T-helper 17 cell (primary cell): ENCODE data around the gene TMEM14A. TPM values are rescaled to one million over a fixed set of nuclear protein-coding genes. Genes with fewer than 3 reads are reported as not detected.
A peak's percentile ranks its signal among the peaks of the same experiment; 100 is the strongest.
"Not testable (repeated sequence)": the region's sequence is repeated elsewhere in the genome, so short reads cannot be mapped to it uniquely, and the experiment has no call there.

Experiments
- ATAC-seq: fragments of 150-1000 bp; cut with Tn5 transposase; 2 replicates; pipeline ENCODE4 v1.10.0; 2021; ENCODE audit warnings: mild to moderate bottlenecking, moderate library complexity
- DNase-seq, 3 donors: peaks; one replicate each; pipeline versions ENCODE4 v3.0.0 to v3.0.0-alpha.2; 2020 to 2021
- H3K9me3 ChIP-seq: one replicate; pipeline ENCODE4 v1.7.0; 2013; ENCODE audit warnings: low read length, mild to moderate bottlenecking; ENCODE audit not compliant: control insufficient read depth, poor library complexity, severe bottlenecking
- H3K27ac Mint-ChIP-seq: one replicate; pipeline ENCODE4 v1.8.0; 2022; ENCODE audit warnings: mild to moderate bottlenecking, moderate library complexity, mixed read lengths
- H3K27me3 Mint-ChIP-seq: one replicate; pipeline ENCODE4 v1.8.0; 2022; ENCODE audit warnings: mixed read lengths
- H3K36me3 Mint-ChIP-seq: one replicate; pipeline ENCODE4 v1.8.0; 2022; ENCODE audit warnings: low read depth, mixed read lengths
- H3K4me1 Mint-ChIP-seq: one replicate; pipeline ENCODE4 v1.8.0; 2022; ENCODE audit warnings: mild to moderate bottlenecking, mixed read lengths
- H3K4me3 Mint-ChIP-seq: one replicate; pipeline ENCODE4 v1.8.0; 2022; ENCODE audit warnings: mild to moderate bottlenecking, moderate library complexity, mixed read lengths
- total RNA-seq, 4 donors: library from RNA in 2 of 4; stranded (reverse) in 2 of 4; gene quantifications; one replicate each; pipeline ENCODE4 v1.2.3 and lab custom pipeline; 2022 to 2026

Gene TMEM14A
- total RNA-seq, 2 donors from 2014 or later, result 7.8 to 8.7 TPM

GRCh38 chr6:52689857-52690256, 18.9 kb downstream of the TMEM14A start:
- no peak overlapping the region for H3K27ac Mint-ChIP-seq
- H3K27me3 Mint-ChIP-seq, result no peaks in the 10 kb centered on the region
- DNase-seq, result no peak

GRCh38 chr6:52691718-52692117, 20.8 kb downstream of the TMEM14A start:
- H3K27ac Mint-ChIP-seq, result no peak overlapping the region
- no peaks in the 10 kb centered on the region for H3K9me3 ChIP-seq
- no peaks in the 10 kb centered on the region for H3K27me3 Mint-ChIP-seq
- no peak for ATAC-seq
- DNase-seq, result no peak
- no peaks in the 10 kb centered on the region for H3K4me1 Mint-ChIP-seq
- H3K36me3 Mint-ChIP-seq, result peaks cover 2% of the 10 kb centered on the region
- H3K4me3 Mint-ChIP-seq, result no peak overlapping the region

More at GRCh38 chr6:52689857-52690256, 18.9 kb downstream of the TMEM14A start:
- H3K4me3 Mint-ChIP-seq, result no peak overlapping the region
- H3K36me3 Mint-ChIP-seq, result peaks cover 5% of the 10 kb centered on the region
- no peaks in the 10 kb centered on the region for H3K9me3 ChIP-seq
- peaks cover 2% of the 10 kb centered on the region for H3K4me1 Mint-ChIP-seq
- no peak for ATAC-seq

- no peaks in the 10 kb centered on the region for H3K36me3 Mint-ChIP-seq
- H3K4me1 Mint-ChIP-seq, result no peaks in the 10 kb centered on the region
- no peak overlapping the region for H3K27ac Mint-ChIP-seq
- peaks cover 7% of the 10 kb centered on the region for H3K27me3 Mint-ChIP-seq
- H3K4me3 Mint-ChIP-seq, result no peak overlapping the region
- DNase-seq, result no peak
- ATAC-seq, result no peak
- no peaks in the 10 kb centered on the region for H3K9me3 ChIP-seq
Observed at GRCh38 chr6:52693773-52694172, 22.9 kb downstream of the TMEM14A start.

GRCh38 chr6:52694404-52694803, 23.5 kb downstream of the TMEM14A start:
- ATAC-seq, result no peak
- Mint-ChIP-seq H3K4me1 (no peaks in the 10 kb centered on the region), H3K4me3 (no peak overlapping the region), H3K36me3 (no peaks in the 10 kb centered on the region), H3K27ac (no peak overlapping the region), H3K27me3 (peaks cover 7% of the 10 kb centered on the region)
- H3K9me3 ChIP-seq, result no peaks in the 10 kb centered on the region
- DNase-seq, result no peak

GRCh38 chr6:52696418-52696817, 25.5 kb downstream of the TMEM14A start:
- ATAC-seq, result no peak
- no peaks in the 10 kb centered on the region for H3K9me3 ChIP-seq
- no peaks in the 10 kb centered on the region for H3K4me1 Mint-ChIP-seq
- no peak overlapping the region for H3K27ac Mint-ChIP-seq
- H3K36me3 Mint-ChIP-seq, result no peaks in the 10 kb centered on the region
- peaks cover 10% of the 10 kb centered on the region for H3K27me3 Mint-ChIP-seq
- DNase-seq, result no peak
- H3K4me3 Mint-ChIP-seq, result no peak overlapping the region

GRCh38 chr6:52697903-52698302, 27.0 kb downstream of the TMEM14A start:
- no peaks in the 10 kb centered on the region for H3K9me3 ChIP-seq
- Mint-ChIP-seq H3K36me3 (no peaks in the 10 kb centered on the region), H3K27ac (no peak overlapping the region), H3K4me1 (no peaks in the 10 kb centered on the region), H3K27me3 (peaks cover 17% of the 10 kb centered on the region), H3K4me3 (no peak overlapping the region)
- ATAC-seq (no peak), DNase-seq (no peak)

GRCh38 chr6:52704060-52704459, 33.1 kb downstream of the TMEM14A start:
- H3K27me3 Mint-ChIP-seq, result peaks cover 17% of the 10 kb centered on the region
- no peaks in the 10 kb centered on the region for H3K36me3 Mint-ChIP-seq
- H3K4me1 Mint-ChIP-seq, result no peaks in the 10 kb centered on the region
- no peak overlapping the region for H3K4me3 Mint-ChIP-seq
- H3K27ac Mint-ChIP-seq, result no peak overlapping the region
- no peak for ATAC-seq
- DNase-seq, result no peak
- no peaks in the 10 kb centered on the region for H3K9me3 ChIP-seq

- ATAC-seq, H3K36me3 Mint-ChIP-seq, H3K4me1 Mint-ChIP-seq, DNase-seq, H3K4me3 Mint-ChIP-seq, H3K9me3 ChIP-seq, H3K27ac Mint-ChIP-seq: not testable (repeated sequence)
- peaks cover 17% of the 10 kb centered on the region for H3K27me3 Mint-ChIP-seq
Observed at GRCh38 chr6:52704781-52705502, 34.0 kb downstream of the TMEM14A start.

- no peak overlapping the region for H3K4me3 Mint-ChIP-seq
- no peaks in the 10 kb centered on the region for H3K36me3 Mint-ChIP-seq
- DNase-seq (no peak), ATAC-seq (no peak)
- H3K4me1 Mint-ChIP-seq, result no peaks in the 10 kb centered on the region
- H3K9me3 ChIP-seq, result no peaks in the 10 kb centered on the region
- peaks cover 17% of the 10 kb centered on the region for H3K27me3 Mint-ChIP-seq
- H3K27ac Mint-ChIP-seq, result no peak overlapping the region
Observed at GRCh38 chr6:52706001-52706400, 35.1 kb downstream of the TMEM14A start.

GRCh38 chr6:52707963-52708680, 37.2 kb downstream of the TMEM14A start:
- no peak for DNase-seq

GRCh38 chr6:52712136-52712535, 41.2 kb downstream of the TMEM14A start:
- Mint-ChIP-seq H3K27ac (no peak overlapping the region), H3K4me3 (no peak overlapping the region), H3K36me3 (no peaks in the 10 kb centered on the region), H3K4me1 (peaks cover 4% of the 10 kb centered on the region), H3K27me3 (peaks cover 20% of the 10 kb centered on the region)
- H3K9me3 ChIP-seq, result no peaks in the 10 kb centered on the region
- DNase-seq (no peak), ATAC-seq (no peak)

More at GRCh38 chr6:52707963-52708680, 37.2 kb downstream of the TMEM14A start:
- H3K36me3 Mint-ChIP-seq, result no peaks in the 10 kb centered on the region
- no peak overlapping the region for H3K27ac Mint-ChIP-seq
- no peaks in the 10 kb centered on the region for H3K9me3 ChIP-seq
- no peak overlapping the region for H3K4me3 Mint-ChIP-seq
- H3K4me1 Mint-ChIP-seq, result peaks cover 2% of the 10 kb centered on the region
- no peak for ATAC-seq
- H3K27me3 Mint-ChIP-seq, result peaks cover 7% of the 10 kb centered on the region

GRCh38 chr6:52714761-52715160, 43.8 kb downstream of the TMEM14A start:
- not testable (repeated sequence) for H3K9me3 ChIP-seq, DNase-seq, H3K36me3 Mint-ChIP-seq, H3K4me1 Mint-ChIP-seq, H3K27ac Mint-ChIP-seq, ATAC-seq, H3K4me3 Mint-ChIP-seq
- peaks cover 20% of the 10 kb centered on the region for H3K27me3 Mint-ChIP-seq

GRCh38 chr6:52718550-52718949, 47.6 kb downstream of the TMEM14A start:
- Mint-ChIP-seq H3K4me3 (peak overlapping the region; percentile 31), H3K27me3 (peaks cover 29% of the 10 kb centered on the region), H3K27ac (no peak overlapping the region), H3K4me1 (peaks cover 2% of the 10 kb centered on the region), H3K36me3 (no peaks in the 10 kb centered on the region)
- no peak for DNase-seq
- no peak for ATAC-seq
- H3K9me3 ChIP-seq, result no peaks in the 10 kb centered on the region

GRCh38 chr6:52720321-52720720, 49.4 kb downstream of the TMEM14A start:
- no peaks in the 10 kb centered on the region for H3K36me3 Mint-ChIP-seq
- no peak for ATAC-seq
- no peaks in the 10 kb centered on the region for H3K9me3 ChIP-seq
- no peaks in the 10 kb centered on the region for H3K4me1 Mint-ChIP-seq
- H3K27ac Mint-ChIP-seq, result no peak overlapping the region
- DNase-seq, result no peak
- no peak overlapping the region for H3K4me3 Mint-ChIP-seq
- peaks cover 35% of the 10 kb centered on the region for H3K27me3 Mint-ChIP-seq
